Islet of Langerhans (tissue), 1 donor: Measurements from ENCODE around the gene TOMM40.
"Not testable (repeated sequence)": the region's sequence is repeated elsewhere in the genome, so short reads cannot be mapped to it uniquely, and the experiment has no call there.

Experiments used
- FAIRE-seq: peaks from one replicate; lab custom pipeline; 2011; peaks lifted over from hg19 to GRCh38; lab: Jason Lieb, UNC

Gene TOMM40

DNA sequence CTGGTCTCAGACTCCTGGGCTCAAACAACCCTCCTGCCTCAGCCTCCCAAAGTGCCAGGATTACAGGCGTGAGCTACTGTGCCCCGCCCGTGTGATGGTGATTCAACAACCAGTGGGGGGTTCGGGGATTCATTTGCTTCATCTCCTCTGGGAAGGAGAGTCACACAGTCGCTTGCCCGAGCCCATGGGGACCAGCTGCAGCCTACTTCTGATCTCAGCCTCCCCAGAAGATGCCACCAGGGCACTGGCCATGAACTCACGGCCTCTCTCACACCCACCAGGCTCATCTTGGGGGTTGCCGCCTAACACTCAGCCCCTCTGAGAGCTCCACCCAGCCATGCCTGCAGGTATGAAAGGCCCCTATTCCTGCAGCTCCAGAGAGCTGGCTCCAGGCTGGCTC lies 6.8 kb downstream of the TOMM40 start:
- no peak for FAIRE-seq

DNA sequence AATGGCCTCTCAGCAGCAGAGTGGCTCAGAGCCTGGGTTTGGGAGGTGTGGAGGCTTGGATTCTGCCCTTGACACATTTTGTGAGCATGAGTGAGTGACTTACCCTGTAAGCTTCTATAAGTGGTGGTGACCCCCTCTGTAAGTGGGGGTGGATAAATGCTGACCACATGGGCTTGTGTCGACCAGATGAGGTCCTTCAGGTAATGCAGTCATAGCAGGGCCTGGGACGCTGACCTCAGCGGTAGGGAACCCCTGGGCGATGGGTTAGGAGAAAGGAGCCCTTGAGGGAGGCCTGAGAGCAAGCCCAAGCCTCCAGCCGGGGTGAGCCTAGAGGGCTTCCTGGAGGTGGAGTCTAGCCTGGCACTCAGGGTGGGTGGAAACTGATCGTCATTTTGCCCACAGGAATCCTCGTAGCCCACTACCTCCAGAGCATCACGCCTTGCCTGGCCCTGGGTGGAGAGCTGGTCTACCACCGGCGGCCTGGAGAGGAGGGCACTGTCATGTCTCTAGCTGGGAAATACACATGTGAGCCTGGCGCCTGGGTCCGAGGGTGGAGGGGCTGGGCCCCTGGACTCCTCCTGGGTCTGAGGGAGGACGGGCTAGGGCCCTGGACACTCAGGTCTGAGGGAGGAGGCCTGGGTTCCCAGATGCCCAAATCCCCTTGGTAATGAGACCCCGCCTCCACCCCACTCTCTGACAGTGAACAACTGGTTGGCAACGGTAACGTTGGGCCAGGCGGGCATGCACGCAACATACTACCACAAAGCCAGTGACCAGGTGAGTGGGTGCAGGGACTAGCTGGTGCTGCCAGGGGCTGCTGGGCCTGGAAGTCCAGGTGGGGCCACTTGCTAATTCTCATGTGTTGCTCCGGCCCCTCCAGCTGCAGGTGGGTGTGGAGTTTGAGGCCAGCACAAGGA lies 9.5 kb downstream of the TOMM40 start:
- no peak for FAIRE-seq

DNA sequence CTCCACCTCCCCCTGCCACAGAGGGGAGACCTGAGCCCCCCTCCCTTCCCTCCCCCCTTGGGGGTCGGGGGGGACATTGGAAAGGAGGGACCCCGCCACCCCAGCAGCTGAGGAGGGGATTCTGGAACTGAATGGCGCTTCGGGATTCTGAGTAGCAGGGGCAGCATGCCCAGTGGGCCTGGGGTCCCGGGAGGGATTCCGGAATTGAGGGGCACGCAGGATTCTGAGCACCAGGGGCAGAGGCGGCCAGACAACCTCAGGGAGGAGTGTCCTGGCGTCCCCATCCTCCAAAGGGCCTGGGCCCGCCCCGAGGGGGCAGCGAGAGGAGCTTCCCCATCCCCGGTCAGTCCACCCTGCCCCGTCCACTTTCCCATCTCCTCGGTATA lies 12.2 kb downstream of the TOMM40 start:
- no peak for FAIRE-seq

DNA sequence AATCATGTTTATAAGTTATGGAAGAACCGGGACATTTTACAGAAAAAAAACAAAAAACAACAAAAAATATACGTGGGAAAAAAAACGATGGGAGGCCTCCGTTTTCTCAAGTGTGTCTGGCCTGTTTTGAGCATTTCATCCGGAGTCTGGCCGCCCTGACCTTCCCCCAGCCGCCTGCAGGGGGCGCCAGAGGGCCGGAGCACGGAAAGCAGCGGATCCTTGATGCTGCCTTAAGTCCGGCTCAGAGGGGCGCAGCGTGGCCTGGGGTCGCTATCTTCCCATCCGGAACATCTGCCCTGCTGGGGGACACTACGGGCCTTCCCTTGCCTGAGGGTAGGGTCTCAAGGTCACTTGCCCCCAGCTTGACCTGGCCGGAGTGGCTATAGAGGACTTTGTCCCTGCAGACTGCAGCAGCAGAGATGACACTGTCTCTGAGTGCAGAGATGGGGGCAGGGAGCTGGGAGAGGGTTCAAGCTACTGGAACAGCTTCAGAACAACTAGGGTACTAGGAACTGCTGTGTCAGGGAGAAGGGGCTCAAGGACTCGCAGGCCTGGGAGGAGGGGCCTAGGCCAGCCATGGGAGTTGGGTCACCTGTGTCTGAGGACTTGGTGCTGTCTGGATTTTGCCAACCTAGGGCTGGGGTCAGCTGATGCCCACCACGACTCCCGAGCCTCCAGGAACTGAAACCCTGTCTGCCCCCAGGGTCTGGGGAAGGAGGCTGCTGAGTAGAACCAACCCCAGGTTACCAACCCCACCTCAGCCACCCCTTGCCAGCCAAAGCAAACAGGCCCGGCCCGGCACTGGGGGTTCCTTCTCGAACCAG lies 12.8 kb downstream of the TOMM40 start:
- FAIRE-seq = no peak

DNA sequence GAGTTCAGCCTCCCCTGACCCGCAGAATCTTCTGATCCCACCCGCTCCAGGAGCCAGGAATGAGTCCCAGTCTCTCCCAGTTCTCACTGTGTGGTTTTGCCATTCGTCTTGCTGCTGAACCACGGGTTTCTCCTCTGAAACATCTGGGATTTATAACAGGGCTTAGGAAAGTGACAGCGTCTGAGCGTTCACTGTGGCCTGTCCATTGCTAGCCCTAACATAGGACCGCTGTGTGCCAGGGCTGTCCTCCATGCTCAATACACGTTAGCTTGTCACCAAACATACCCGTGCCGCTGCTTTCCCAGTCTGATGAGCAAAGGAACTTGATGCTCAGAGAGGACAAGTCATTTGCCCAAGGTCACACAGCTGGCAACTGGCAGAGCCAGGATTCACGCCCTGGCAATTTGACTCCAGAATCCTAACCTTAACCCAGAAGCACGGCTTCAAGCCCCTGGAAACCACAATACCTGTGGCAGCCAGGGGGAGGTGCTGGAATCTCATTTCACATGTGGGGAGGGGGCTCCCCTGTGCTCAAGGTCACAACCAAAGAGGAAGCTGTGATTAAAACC lies 13.5 kb downstream of the TOMM40 start:
- no peak for FAIRE-seq

DNA sequence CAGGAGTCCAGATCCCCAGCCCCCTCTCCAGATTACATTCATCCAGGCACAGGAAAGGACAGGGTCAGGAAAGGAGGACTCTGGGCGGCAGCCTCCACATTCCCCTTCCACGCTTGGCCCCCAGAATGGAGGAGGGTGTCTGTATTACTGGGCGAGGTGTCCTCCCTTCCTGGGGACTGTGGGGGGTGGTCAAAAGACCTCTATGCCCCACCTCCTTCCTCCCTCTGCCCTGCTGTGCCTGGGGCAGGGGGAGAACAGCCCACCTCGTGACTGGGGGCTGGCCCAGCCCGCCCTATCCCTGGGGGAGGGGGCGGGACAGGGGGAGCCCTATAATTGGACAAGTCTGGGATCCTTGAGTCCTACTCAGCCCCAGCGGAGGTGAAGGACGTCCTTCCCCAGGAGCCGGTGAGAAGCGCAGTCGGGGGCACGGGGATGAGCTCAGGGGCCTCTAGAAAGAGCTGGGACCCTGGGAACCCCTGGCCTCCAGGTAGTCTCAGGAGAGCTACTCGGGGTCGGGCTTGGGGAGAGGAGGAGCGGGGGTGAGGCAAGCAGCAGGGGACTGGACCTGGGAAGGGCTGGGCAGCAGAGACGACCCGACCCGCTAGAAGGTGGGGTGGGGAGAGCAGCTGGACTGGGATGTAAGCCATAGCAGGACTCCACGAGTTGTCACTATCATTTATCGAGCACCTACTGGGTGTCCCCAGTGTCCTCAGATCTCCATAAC lies 14.5 kb downstream of the TOMM40 start, which contains the start of gene APOE:
TSS of gene APOE (plus strand) at position 360 of the 724 bp plus-strand sequence. CDS start 829 bp downstream, outside the sequence.
- FAIRE-seq = no peak

DNA sequence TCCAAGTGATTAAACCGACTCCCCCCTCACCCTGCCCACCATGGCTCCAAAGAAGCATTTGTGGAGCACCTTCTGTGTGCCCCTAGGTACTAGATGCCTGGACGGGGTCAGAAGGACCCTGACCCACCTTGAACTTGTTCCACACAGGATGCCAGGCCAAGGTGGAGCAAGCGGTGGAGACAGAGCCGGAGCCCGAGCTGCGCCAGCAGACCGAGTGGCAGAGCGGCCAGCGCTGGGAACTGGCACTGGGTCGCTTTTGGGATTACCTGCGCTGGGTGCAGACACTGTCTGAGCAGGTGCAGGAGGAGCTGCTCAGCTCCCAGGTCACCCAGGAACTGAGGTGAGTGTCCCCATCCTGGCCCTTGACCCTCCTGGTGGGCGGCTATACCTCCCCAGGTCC lies 16.6 kb downstream of the TOMM40 start:
- no peak for FAIRE-seq

DNA sequence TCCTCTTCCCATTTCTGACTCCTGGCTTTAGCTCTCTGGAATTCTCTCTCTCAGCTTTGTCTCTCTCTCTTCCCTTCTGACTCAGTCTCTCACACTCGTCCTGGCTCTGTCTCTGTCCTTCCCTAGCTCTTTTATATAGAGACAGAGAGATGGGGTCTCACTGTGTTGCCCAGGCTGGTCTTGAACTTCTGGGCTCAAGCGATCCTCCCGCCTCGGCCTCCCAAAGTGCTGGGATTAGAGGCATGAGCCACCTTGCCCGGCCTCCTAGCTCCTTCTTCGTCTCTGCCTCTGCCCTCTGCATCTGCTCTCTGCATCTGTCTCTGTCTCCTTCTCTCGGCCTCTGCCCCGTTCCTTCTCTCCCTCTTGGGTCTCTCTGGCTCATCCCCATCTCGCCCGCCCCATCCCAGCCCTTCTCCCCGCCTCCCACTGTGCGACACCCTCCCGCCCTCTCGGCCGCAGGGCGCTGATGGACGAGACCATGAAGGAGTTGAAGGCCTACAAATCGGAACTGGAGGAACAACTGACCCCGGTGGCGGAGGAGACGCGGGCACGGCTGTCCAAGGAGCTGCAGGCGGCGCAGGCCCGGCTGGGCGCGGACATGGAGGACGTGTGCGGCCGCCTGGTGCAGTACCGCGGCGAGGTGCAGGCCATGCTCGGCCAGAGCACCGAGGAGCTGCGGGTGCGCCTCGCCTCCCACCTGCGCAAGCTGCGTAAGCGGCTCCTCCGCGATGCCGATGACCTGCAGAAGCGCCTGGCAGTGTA lies 17.2 kb downstream of the TOMM40 start:
- no peak for FAIRE-seq

DNA sequence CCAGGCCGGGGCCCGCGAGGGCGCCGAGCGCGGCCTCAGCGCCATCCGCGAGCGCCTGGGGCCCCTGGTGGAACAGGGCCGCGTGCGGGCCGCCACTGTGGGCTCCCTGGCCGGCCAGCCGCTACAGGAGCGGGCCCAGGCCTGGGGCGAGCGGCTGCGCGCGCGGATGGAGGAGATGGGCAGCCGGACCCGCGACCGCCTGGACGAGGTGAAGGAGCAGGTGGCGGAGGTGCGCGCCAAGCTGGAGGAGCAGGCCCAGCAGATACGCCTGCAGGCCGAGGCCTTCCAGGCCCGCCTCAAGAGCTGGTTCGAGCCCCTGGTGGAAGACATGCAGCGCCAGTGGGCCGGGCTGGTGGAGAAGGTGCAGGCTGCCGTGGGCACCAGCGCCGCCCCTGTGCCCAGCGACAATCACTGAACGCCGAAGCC lies 17.8 kb downstream of the TOMM40 start:
- FAIRE-seq = no peak

DNA sequence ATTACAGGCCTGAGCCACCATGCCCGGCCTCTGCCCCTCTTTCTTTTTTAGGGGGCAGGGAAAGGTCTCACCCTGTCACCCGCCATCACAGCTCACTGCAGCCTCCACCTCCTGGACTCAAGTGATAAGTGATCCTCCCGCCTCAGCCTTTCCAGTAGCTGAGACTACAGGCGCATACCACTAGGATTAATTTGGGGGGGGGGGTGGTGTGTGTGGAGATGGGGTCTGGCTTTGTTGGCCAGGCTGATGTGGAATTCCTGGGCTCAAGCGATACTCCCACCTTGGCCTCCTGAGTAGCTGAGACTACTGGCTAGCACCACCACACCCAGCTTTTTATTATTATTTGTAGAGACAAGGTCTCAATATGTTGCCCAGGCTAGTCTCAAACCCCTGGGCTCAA lies 18.7 kb downstream of the TOMM40 start:
- no peak for FAIRE-seq

DNA sequence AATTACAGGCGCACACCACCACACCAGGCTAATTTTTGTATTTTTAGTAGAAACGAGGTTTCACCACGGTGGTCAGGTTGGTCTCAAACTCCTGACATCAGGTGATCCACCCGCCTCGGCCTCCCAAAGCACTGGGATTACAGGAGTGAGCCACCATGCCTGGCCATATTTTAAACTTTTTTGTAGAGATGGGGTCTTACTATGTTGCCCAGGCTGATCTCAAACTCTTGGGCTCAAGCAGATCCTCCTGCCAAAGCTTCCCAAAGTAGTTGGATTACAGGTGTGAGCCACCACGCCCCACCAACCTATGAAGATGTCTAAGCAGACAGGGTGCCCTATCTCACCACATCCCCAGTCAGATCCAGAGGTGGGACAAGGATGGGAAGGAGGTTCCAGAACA lies 20.8 kb downstream of the TOMM40 start:
- not testable (repeated sequence) for FAIRE-seq

DNA sequence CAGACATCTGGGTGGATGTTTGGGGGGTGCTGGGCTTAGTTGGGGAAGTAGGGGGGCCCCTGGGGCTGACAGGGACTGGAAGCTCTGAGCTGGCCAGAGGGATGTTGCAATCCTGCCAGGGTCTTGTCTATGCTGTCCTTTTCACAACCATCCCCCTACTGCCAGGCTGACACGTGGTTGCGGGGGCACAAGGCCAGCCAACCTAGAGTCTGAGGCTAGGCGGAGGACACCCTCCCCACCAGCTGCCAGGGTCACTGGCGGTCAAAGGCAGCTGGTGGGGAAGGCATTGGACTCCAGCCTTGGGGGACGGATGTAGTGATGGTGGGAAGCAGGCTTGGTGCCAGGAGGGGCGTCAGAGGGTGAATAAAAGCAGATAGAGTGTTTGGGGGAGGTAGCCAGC lies 21.8 kb downstream of the TOMM40 start:
- no peak for FAIRE-seq

DNA sequence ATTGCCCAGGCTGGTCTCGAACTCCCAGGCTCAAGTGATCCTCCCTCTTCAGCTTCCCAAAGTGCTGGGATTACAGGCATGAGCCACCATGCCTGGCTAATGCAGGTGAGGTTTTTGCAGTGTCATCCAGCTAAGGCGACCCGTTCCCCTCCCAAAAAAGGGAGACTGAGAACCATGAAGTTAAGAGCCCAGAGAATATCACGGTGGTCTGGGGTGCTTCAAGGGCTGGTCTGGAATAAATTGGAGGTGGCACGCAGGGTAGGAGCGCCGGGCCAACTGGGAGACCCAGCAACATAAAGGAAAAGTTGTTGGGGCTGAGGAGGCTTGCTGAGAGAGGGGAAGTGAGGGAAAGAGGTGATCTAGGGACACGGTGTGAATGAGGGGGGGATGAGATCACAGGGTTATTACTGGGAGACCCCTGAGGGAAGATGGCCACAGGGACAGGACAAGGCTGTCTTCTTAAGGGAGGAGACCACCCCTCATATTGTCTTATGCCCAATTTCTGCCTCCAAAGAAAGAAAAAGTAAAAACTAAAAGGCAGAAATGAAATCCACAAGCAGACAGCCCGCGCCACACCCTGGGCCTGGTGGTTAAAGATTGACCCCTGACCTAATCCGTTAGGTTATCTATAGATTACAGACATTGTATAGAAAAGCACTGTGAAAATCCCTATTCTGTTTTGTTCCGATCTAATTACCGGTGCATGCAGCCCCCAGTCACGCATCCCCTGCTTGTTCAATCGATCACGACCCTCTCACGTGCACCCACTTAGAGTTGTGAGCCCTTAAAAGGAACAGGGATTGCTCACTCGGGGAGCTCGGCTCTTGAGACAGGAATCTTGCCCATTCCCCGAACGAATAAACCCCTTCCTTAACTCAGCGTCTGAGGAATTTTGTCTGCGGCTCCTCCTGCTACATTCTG lies 22.7 kb downstream of the TOMM40 start:
- FAIRE-seq = not testable (repeated sequence)

DNA sequence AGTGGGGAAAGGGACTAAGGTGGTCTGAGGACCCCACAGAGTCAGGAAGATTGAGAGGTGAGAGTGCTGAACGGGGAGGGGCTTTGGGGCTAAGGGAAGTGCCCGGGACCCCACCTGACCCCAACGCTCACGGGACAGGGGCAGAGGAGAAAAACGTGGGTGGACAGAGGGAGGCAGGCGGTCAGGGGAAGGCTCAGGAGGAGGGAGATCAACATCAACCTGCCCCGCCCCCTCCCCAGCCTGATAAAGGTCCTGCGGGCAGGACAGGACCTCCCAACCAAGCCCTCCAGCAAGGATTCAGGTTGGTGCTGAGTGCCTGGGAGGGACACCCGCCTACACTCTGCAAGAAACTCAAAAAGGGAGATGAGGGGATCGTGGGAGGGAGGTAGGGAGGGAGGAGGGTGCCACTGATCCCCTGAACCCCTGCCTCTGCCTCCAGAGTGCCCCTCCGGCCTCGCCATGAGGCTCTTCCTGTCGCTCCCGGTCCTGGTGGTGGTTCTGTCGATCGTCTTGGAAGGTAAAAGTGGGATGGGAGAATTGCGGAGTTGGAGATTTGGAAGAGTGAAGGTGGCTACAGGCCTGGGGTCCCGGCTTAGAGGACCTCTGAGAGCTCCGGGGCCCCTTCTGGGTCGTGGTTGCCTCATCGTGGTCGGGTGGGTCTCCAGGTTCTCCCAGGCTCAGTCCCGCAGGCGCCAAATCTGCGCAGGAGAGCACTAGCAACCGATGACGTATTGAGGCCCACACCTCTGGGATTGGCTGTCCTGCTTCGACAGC lies 23.6 kb downstream of the TOMM40 start, which contains the start of gene APOC1:
TSS of gene APOC1 (plus strand) at position 176 of the 774 bp plus-strand sequence. CDS start at position 460, 284 bp downstream.
- FAIRE-seq = not testable (repeated sequence)

DNA sequence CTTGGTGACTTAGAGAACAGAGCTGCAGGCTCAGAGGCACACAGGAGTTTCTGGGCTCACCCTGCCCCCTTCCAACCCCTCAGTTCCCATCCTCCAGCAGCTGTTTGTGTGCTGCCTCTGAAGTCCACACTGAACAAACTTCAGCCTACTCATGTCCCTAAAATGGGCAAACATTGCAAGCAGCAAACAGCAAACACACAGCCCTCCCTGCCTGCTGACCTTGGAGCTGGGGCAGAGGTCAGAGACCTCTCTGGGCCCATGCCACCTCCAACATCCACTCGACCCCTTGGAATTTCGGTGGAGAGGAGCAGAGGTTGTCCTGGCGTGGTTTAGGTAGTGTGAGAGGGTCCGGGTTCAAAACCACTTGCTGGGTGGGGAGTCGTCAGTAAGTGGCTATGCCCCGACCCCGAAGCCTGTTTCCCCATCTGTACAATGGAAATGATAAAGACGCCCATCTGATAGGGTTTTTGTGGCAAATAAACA lies 33.2 kb downstream of the TOMM40 start:
- no peak for FAIRE-seq

DNA sequence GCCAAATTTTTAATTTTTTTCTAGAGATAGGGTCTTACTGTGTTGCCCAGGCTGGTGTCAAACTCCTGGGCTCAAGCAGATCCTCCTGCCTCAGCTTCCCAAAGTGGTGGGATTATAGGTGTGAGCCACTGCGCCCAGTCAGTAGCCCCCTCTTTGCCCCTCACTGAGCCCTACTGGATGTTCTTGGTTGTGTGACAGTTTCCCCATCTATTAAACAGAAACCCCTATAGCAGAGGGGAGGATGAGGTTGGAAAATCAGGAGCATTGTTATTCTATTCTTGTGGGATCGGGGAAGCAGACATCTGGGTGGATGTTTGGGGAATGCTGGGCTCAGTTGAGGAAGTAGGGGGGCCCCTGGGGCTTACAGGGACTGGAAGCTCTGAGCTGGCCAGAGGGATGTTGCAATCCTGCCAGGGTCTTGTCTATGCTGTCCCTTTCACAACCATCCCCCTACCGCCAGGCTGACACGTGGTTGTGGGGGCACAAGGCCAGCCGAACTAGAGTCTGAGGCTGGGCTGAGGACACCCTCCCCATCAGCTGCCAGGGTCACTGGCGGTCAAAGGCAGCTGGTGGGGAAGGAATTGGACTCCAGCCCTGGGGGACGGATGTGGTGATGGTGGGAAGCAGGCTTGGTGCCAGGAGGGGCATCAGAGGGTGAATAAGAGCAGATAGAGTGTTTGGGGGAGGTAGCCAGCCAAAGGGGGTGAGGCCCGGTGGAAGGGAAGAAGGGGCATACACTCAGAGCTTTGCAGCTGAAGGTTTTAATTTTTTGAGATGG lies 34.2 kb downstream of the TOMM40 start:
- no peak for FAIRE-seq

DNA sequence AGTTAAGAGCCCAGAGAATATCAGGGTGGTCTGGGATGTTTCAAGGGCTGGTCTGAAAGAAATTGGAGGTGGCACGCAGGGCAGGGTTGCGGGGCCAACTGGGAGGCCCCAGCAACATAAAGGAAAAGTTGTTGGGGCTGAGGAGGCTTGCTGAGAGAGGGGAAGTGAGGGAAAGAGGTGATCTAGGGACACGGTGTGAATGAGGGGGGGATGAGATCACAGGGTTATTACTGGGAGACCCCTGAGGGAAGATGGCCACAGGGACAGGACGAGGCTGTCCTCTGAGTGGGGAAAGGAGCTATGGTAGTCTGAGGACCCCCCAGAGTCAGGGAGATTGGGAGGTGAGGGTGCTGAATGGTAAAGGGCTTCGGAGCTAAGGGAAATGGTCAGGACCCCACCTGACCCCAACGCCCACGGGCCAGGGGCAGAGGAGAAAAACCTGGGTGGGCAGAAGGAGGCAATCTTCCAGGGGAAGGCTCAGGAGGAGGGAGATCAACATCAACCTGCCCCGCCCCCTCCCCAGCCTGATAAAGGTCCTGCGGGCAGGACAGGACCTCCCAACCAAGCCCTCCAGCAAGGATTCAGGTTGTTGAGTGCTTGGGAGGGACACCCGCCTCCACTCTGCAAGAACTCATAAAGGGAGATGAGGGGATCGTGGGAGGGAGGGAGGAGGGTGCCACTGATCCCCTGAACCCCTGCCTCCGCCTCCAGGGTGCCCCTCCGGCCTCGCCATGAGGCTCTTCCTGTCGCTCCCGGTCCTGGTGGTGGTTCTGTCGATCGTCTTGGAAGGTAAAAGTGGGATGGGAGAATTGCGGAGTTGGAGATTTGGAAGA lies 35.4 kb downstream of the TOMM40 start:
- FAIRE-seq = not testable (repeated sequence)
